CD4-positive, alpha-beta memory T cell (primary cell): Measurements from ENCODE around the gene TP53I3. TPM values are rescaled to one million over a fixed set of nuclear protein-coding genes. Genes with fewer than 3 reads are reported as not detected.
"Not testable (repeated sequence)": the region's sequence is repeated elsewhere in the genome, so short reads cannot be mapped to it uniquely, and the experiment has no call there.

Experiments used
- CTCF ChIA-PET: fragments of 350-600 bp; sonication (Branson Sonifier 250); formaldehyde crosslinking; loops from one replicate; lab custom pipeline; 2021; ENCODE audit warnings: inconsistent platforms; ENCODE audit not compliant: partially characterized antibody; lab: Charles Lee
- POLR2A ChIA-PET: fragments of 350-600 bp; sonication (Branson Sonifier 250); formaldehyde crosslinking; loops from one replicate; lab custom pipeline; 2021; ENCODE audit not compliant: partially characterized antibody; lab: Charles Lee
- DNase-seq, 5 donors: peaks; one replicate each; pipeline versions ENCODE4 v3.0.0 to v3.0.0-alpha.2; 2020 to 2022; ENCODE audit warnings: mixed read lengths in 1 of 5
- H3K27ac ChIP-seq: one replicate; pipeline ENCODE4 v1.7.0; 2013; ENCODE audit warnings: low read depth, low read length
- H3K27me3 ChIP-seq: 2 replicates; pipeline ENCODE4 v1.7.0; 2013; ENCODE audit warnings: mild to moderate bottlenecking, low read length, moderate library complexity; ENCODE audit not compliant: insufficient read depth
- H3K36me3 ChIP-seq: 2 replicates; pipeline ENCODE4 v1.7.0; 2013; ENCODE audit warnings: mild to moderate bottlenecking, low read length, moderate library complexity; ENCODE audit not compliant: insufficient read depth
- H3K4me1 ChIP-seq: 2 replicates; pipeline ENCODE4 v1.7.0; 2013; ENCODE audit warnings: mild to moderate bottlenecking, low read length, moderate library complexity; ENCODE audit not compliant: insufficient read depth
- H3K4me3 ChIP-seq, 2 donors: one replicate each; pipeline ENCODE4 v1.7.0; 2013; ENCODE audit warnings: low read length in 2 of 2, mild to moderate bottlenecking in 1 of 2
- H3K9me3 ChIP-seq, 2 donors: one replicate each; pipeline ENCODE4 v1.7.0; 2013; ENCODE audit warnings: low read length in 2 of 2, control low read depth in 1 of 2; ENCODE audit not compliant: control insufficient read depth in 1 of 2
- H3K27ac Mint-ChIP-seq, 7 donors: one replicate each; pipeline ENCODE4 v1.8.0; 2020 to 2021; ENCODE audit warnings: mixed read lengths in 7 of 7, mild to moderate bottlenecking in 6 of 7, inconsistent platforms in 3 of 7, moderate library complexity in 3 of 7
- H3K27me3 Mint-ChIP-seq, 2 donors: one replicate each; pipeline ENCODE4 v1.8.0; 2020 to 2021; ENCODE audit warnings: mixed read lengths in 2 of 2
- H3K36me3 Mint-ChIP-seq, 2 donors: one replicate each; pipeline ENCODE4 v1.8.0; 2020 to 2021; ENCODE audit warnings: mixed read lengths in 2 of 2, inconsistent platforms in 1 of 2, mild to moderate bottlenecking in 1 of 2
- H3K4me1 Mint-ChIP-seq, 4 donors: one replicate each; pipeline ENCODE4 v1.8.0; 2020 to 2021; ENCODE audit warnings: mixed read lengths in 4 of 4, mild to moderate bottlenecking in 1 of 4
- H3K4me3 Mint-ChIP-seq, 8 donors: one replicate each; pipeline ENCODE4 v1.8.0; 2020 to 2021; ENCODE audit warnings: mixed read lengths in 8 of 8, mild to moderate bottlenecking in 7 of 8, moderate library complexity in 6 of 8, inconsistent platforms in 3 of 8
- H3K9me3 Mint-ChIP-seq, 8 donors: one replicate each; pipeline ENCODE4 v1.8.0; 2020 to 2021; ENCODE audit warnings: mixed read lengths in 8 of 8, mild to moderate bottlenecking in 5 of 8, inconsistent platforms in 3 of 8, moderate library complexity in 1 of 8
- intact Hi-C: fragments of 100-400 bp; cut with micrococcal nuclease; formaldehyde crosslinking; loops from one replicate; pipeline ENCODE4 v1.15.1; 2023
- polyA plus RNA-seq, 2 donors: library from polyadenylated mRNA; unstranded; fragments of 300-500 nt; fragmentation: Illumina TruSeq; gene quantifications; one replicate each; pipeline ENCODE4 v1.2.3, GENCODE V29; 2021
- total RNA-seq, 2 experiments: library from RNA; stranded (reverse); gene quantifications; one replicate each; pipeline ENCODE4 v1.2.3, GENCODE V29; 2021

The TP53I3 gene
- total and polyA plus RNA-seq, 4 experiments from 2014 or later, result 0.15 to 0.47 (median 0.20) TPM; not detected in 1

DNA sequence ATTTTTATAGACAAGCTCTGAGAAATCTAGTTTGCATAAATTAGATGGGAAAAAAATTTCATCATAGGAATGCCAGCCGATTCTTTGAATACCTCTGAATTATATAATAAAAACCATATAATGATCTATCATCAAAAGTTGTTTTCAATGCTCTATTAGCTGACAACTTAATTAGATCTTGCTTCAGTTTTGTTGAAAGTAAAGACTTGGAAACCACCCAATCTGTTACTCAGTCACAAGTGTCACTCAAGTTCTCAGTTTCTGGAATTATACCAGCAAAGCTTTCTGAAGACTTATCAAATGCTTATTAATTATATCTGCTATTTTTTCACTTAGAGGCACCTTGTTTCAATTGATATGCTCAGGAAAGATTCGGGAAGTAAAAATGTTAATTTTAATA is 17.4 kb upstream of the TP53I3 start:
- POLR2A ChIA-PET, result no interaction called here

GRCh38 chr2:24100732-24101131 is 16.1 kb upstream of the TP53I3 start:
- H3K27ac Mint-ChIP-seq, H3K4me1 ChIP-seq, H3K4me1 Mint-ChIP-seq, H3K9me3 ChIP-seq, H3K4me3 ChIP-seq, H3K36me3 ChIP-seq, POLR2A ChIA-PET, H3K27me3 ChIP-seq, H3K4me3 Mint-ChIP-seq, H3K27ac ChIP-seq, H3K27me3 Mint-ChIP-seq, DNase-seq, intact Hi-C loops, CTCF ChIA-PET: not testable (repeated sequence)
- Mint-ChIP-seq H3K9me3 (peaks cover 0 to 26% (median 10%) of the 10 kb centered on the region in 8 donors), H3K36me3 (peaks cover 9 to 50% of the 10 kb centered on the region in 2 donors)

More for the DNA sequence above, 17.4 kb upstream of the TP53I3 start:
- Mint-ChIP-seq H3K4me3 (no peak overlapping the region), H3K36me3 (peaks cover 13 to 44% of the 10 kb centered on the region in 2 donors), H3K9me3 (peaks cover 0 to 34% (median 17%) of the 10 kb centered on the region in 8 donors), H3K4me1 (no peaks in the 10 kb centered on the region), H3K27me3 (no peaks in the 10 kb centered on the region), H3K27ac (no peak overlapping the region)
- CTCF ChIA-PET, result interaction anchor here (2.5 kb wide), 1 partner anchor 18 kb away, joined by 10 read pairs; the partner anchor contains the start of gene TP53I3
- no peak for DNase-seq
- H3K9me3 ChIP-seq, result no peaks in the 10 kb centered on the region
- no peaks in the 10 kb centered on the region for H3K4me1 ChIP-seq
- H3K27me3 ChIP-seq, result no peaks in the 10 kb centered on the region
- no peak overlapping the region for H3K4me3 ChIP-seq
- H3K27ac ChIP-seq, result no peak overlapping the region
- intact Hi-C loops, result no loop called here
- H3K36me3 ChIP-seq, result no peaks in the 10 kb centered on the region

GRCh38 chr2:24095171-24095677 is 10.6 kb upstream of the TP53I3 start:
- H3K27ac Mint-ChIP-seq, H3K4me1 Mint-ChIP-seq, H3K4me3 Mint-ChIP-seq, H3K27ac ChIP-seq, H3K4me3 ChIP-seq, H3K4me1 ChIP-seq, H3K9me3 ChIP-seq, H3K27me3 Mint-ChIP-seq, POLR2A ChIA-PET, CTCF ChIA-PET, H3K36me3 ChIP-seq, intact Hi-C loops, H3K27me3 ChIP-seq, DNase-seq: not testable (repeated sequence)
- H3K9me3 Mint-ChIP-seq, result peaks cover 0 to 21% (median 5%) of the 10 kb centered on the region in 8 donors
- peaks cover 4 to 47% of the 10 kb centered on the region in 2 donors for H3K36me3 Mint-ChIP-seq

DNA sequence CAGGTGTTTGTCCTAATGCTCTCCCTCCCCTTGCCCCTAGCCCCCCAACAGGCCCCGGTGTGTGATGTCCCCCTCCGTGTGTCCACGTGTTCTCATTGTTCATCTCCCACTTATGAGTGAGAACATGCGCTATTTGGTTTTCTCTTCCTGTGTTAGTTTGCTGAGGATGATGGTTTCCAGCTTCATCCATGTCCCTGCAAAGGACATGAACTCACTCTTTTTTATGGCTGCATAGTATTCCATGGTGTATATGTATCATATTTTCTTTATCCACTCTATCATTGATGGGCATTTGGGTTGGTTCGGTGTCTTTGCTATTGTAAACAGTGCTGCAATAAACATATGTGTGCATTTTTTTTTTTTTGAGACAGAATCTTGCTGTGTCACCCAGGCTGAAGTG is 8.6 kb upstream of the TP53I3 start:
- H3K27ac Mint-ChIP-seq, CTCF ChIA-PET, DNase-seq, H3K4me1 Mint-ChIP-seq, H3K4me1 ChIP-seq, POLR2A ChIA-PET, H3K4me3 ChIP-seq, H3K27ac ChIP-seq, intact Hi-C loops, H3K27me3 Mint-ChIP-seq, H3K27me3 ChIP-seq, H3K9me3 ChIP-seq, H3K36me3 ChIP-seq: not testable (repeated sequence)
- peaks cover 6 to 42% of the 10 kb centered on the region in 2 donors for H3K36me3 Mint-ChIP-seq
- H3K4me3 Mint-ChIP-seq, result peak overlapping the region in 1 of 8 donors; percentile 48
- H3K9me3 Mint-ChIP-seq, result peaks cover 0 to 12% (median 2%) of the 10 kb centered on the region in 8 donors

DNA sequence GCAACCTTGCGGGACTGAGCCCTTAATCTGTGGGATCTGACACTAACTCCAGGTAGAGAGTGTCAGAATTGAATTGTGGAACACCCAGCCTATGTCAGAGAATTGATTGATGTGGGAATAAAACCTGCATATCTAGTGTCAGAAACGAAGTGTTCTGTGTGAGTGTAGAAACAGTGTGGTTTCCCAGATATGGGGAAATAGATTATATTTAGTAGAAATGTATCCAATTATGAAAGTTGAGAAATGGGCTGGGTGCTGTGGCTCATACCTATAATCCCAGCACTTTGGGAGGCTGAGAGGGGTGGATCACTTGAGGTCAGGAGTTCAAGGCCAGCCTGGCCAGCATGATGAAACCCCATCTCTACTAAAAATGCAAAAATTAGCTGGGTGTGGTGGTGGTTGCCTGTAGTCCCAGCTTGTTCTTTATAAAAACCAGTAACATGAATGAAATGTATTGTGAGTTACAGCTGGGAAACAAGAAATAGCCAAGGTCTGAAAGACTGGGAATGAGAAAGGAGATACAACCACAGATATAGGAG is 4.3 kb upstream of the TP53I3 start:
- CTCF ChIA-PET, result interaction anchor here (1.4 kb wide), 1 partner anchor 265 kb away, joined by 10 read pairs; no protein-coding TSS in a partner anchor
- no peaks in the 10 kb centered on the region for H3K27me3 ChIP-seq
- intact Hi-C loops, result no loop called here
- DNase-seq, result no peak
- no peaks in the 10 kb centered on the region for H3K36me3 ChIP-seq
- no peak overlapping the region for H3K4me3 ChIP-seq
- no peak overlapping the region for H3K4me3 Mint-ChIP-seq
- no peaks in the 10 kb centered on the region for H3K27me3 Mint-ChIP-seq
- H3K27ac ChIP-seq, result no peak overlapping the region
- H3K27ac Mint-ChIP-seq, result no peak overlapping the region
- H3K9me3 Mint-ChIP-seq, result no peaks in the 10 kb centered on the region
- peaks cover 6 to 9% (median 7%) of the 10 kb centered on the region in 4 donors for H3K4me1 Mint-ChIP-seq
- H3K9me3 ChIP-seq, result no peaks in the 10 kb centered on the region
- peaks cover 4 to 17% of the 10 kb centered on the region in 2 donors for H3K36me3 Mint-ChIP-seq
- POLR2A ChIA-PET, result no interaction called here
- peaks cover 10% of the 10 kb centered on the region for H3K4me1 ChIP-seq

DNA sequence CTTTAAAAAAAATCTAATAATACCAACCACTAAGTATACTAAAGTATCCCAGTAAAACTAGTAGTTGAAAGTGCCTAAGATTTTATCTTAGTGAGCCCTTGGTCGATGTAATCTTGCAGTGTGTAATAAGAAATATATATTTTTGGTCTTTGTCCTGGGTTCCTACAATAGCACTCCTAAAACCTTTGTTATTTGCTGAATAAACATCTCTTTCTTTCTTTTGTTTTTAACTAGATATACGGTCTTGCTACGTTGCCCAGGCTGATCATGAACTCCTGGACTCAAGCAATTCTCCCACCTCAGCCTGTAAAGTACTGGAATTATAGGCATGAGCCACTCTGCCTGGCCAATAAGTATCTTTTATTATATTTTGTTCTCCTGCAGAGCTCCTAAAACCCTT is 2.4 kb upstream of the TP53I3 start:
- Mint-ChIP-seq H3K4me3 (no peak overlapping the region), H3K36me3 (peaks cover 7 to 9% of the 10 kb centered on the region in 2 donors), H3K27ac (no peak overlapping the region), H3K9me3 (no peaks in the 10 kb centered on the region), H3K4me1 (peaks cover 11 to 14% (median 13%) of the 10 kb centered on the region in 4 donors), H3K27me3 (no peaks in the 10 kb centered on the region)
- H3K4me1 ChIP-seq, result peaks cover 14% of the 10 kb centered on the region
- DNase-seq, result no peak
- H3K9me3 ChIP-seq, result no peaks in the 10 kb centered on the region
- intact Hi-C loops, result no loop called here
- H3K27me3 ChIP-seq, result no peaks in the 10 kb centered on the region
- ChIA-PET POLR2A (interaction anchor here (1.8 kb wide), 1 partner anchor 10 kb away, joined by 4 read pairs; no protein-coding TSS in a partner anchor), CTCF (no interaction called here)
- no peak overlapping the region for H3K4me3 ChIP-seq
- H3K36me3 ChIP-seq, result no peaks in the 10 kb centered on the region
- H3K27ac ChIP-seq, result no peak overlapping the region

DNA sequence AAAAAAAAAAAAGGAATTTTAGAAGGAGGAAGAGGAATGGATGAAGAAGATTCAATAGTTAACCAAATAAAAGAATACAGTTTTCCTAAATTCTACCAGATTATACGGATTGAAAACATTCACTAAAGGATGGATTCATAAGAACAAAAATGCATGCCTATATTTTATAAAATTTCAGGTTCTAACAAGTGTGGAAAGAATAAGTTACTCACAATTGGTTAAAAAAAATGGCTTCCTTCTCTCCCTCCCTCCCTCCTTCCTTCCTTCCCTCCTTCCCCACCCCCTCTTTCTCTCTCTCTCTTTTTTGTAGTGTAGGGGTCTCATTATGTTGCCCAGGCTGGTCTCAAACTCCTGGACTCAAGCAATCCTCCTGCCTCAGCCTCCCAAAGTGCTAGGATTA is 1.6 kb upstream of the TP53I3 start:
- Mint-ChIP-seq H3K4me3 (peak overlapping the region in 2 of 8 donors; percentile 32 to 35), H3K27ac (no peak overlapping the region), H3K4me1 (peaks cover 11 to 14% (median 13%) of the 10 kb centered on the region in 4 donors), H3K9me3 (no peaks in the 10 kb centered on the region), H3K27me3 (no peaks in the 10 kb centered on the region), H3K36me3 (peaks cover 9% of the 10 kb centered on the region in 2 donors)
- POLR2A ChIA-PET, result no interaction called here
- intact Hi-C loops, result no loop called here
- H3K4me1 ChIP-seq, result peaks cover 14% of the 10 kb centered on the region
- no peaks in the 10 kb centered on the region for H3K36me3 ChIP-seq
- CTCF ChIA-PET, result no interaction called here
- DNase-seq, result no peak
- no peak overlapping the region for H3K27ac ChIP-seq
- H3K4me3 ChIP-seq, result no peak overlapping the region
- no peaks in the 10 kb centered on the region for H3K27me3 ChIP-seq
- H3K9me3 ChIP-seq, result no peaks in the 10 kb centered on the region
